ENCODE data around the gene PFKL. TPM values are rescaled to one million over a fixed set of nuclear protein-coding genes. Genes with fewer than 3 reads are reported as not detected.

The PFKL gene
- polyA plus RNA-seq, 2 of the 4 experiments (the other 2 are of a cell fraction): 23.2 to 38.7 TPM

- TF ChIP-seq MYC (IDR thresholded peaks at IDR 0.05; ENCODE audit: borderline replicate concordance, low read length) (no peak), ELK1 (IDR thresholded peaks at IDR 0.05; ENCODE audit: low read depth, low read length) (no peak), NPAS2 (CRISPR knock-in tag; IDR thresholded peaks at IDR 0.05; ENCODE audit: borderline replicate concordance) (no peak)
- H3K4me3 ChIP-seq: no peak overlapping the region
- WGBS (ENCODE audit: missing lambda C conversion rate): 78% methylated on average over 11 of the region's 11 CpGs
- no peaks in the 10 kb centered on the region for H3K9me3 ChIP-seq
- ATAC-seq (no peak), DNase-seq (ENCODE audit: low read depth in 1 of 2, low spot score in 1 of 2) (no peak), FAIRE-seq (no peak)
- ChIA-PET POLR2A (no interaction called here), CTCF (no interaction called here)
- H3K4me2 ChIP-seq: no peak overlapping the region
- no peaks in the 10 kb centered on the region for H3K4me1 ChIP-seq
- no peak overlapping the region for H3K27ac ChIP-seq
These were observed 15.9 kb upstream of the PFKL start for GRCh38 chr21:44283948-44284347.

- 54% methylated on average over 11 of the region's 56 CpGs for WGBS (ENCODE audit: missing lambda C conversion rate)
- Histone ChIP-seq H3K9me3 (no peaks in the 10 kb centered on the region), H3K27ac (no peak within 1 kb of the TSS), H3K4me2 (no peak within 1 kb of the TSS), H3K4me1 (no peaks in the 10 kb centered on the region), H3K4me3 (no peak within 1 kb of the TSS)
- no peak for FAIRE-seq
- ATAC-seq: 0 out of 6 replicates have a peak, but pooled peaks of 1 of the 2 experiments have one; percentile 30
- CTCF ChIA-PET: interaction anchor here (2.3 kb wide), 1 partner anchor 12 kb away, joined by 11 read pairs; no protein-coding TSS in a partner anchor
- DNase-seq (ENCODE audit: low read depth in 1 of 2, low spot score in 1 of 2): no peak
- POLR2A ChIA-PET: no interaction called here
- no peak for TF ChIP-seq CEBPB (IDR thresholded peaks at IDR 0.05)
- no peak for TF ChIP-seq MYC (IDR thresholded peaks at IDR 0.05; ENCODE audit: borderline replicate concordance, low read length)
- no peak for TF ChIP-seq EHF (CRISPR knock-in tag; IDR thresholded peaks at IDR 0.05)
- no peak for TF ChIP-seq EHMT2 (IDR thresholded peaks at IDR 0.05; ENCODE audit: low read depth)
- no peak for TF ChIP-seq NPAS2 (CRISPR knock-in tag; IDR thresholded peaks at IDR 0.05; ENCODE audit: borderline replicate concordance)
- no peak for TF ChIP-seq ATOH8 (CRISPR knock-in tag; IDR thresholded peaks at IDR 0.05; ENCODE audit: low read depth)
- TF ChIP-seq TP53 (CRISPR knock-in tag; IDR thresholded peaks at IDR 0.05): no peak
- no peak for TF ChIP-seq HDAC2 (IDR thresholded peaks at IDR 0.05)
- no peak for TF ChIP-seq POLR2AphosphoS2 (conservative IDR thresholded peaks at IDR 0.05; ENCODE audit: low read length)
- TF ChIP-seq BCL3 (IDR thresholded peaks at IDR 0.05): no peak
These were observed 14.5 kb upstream of the PFKL start, which contains the start of gene AIRE for GRCh38 chr21:44285138-44285992. Gene AIRE, plus strand, starts transcription at chr21:44285876. Its CDS starts 131 bp downstream, at chr21:44286007.

GRCh38 chr21:44286086-44286715 is 13.7 kb upstream of the PFKL start:
- DNase-seq (ENCODE audit: low read depth in 1 of 2, low spot score in 1 of 2) (no peak), FAIRE-seq (no peak), ATAC-seq (no peak)
- CTCF ChIA-PET: interaction anchor here (2.3 kb wide), 1 partner anchor 11 kb away, joined by 11 read pairs; no protein-coding TSS in a partner anchor
- no peak overlapping the region for H3K27ac ChIP-seq
- no peaks in the 10 kb centered on the region for H3K9me3 ChIP-seq
- WGBS (ENCODE audit: missing lambda C conversion rate): 81% methylated on average over 7 of the region's 21 CpGs
- no peaks in the 10 kb centered on the region for H3K4me1 ChIP-seq
- POLR2A ChIA-PET: no interaction called here
- no peak for TF ChIP-seq E2F6 (IDR thresholded peaks at IDR 0.05; ENCODE audit: borderline replicate concordance, low read depth)
- TF ChIP-seq REST (IDR thresholded peaks at IDR 0.05): no peak
- no peak for TF ChIP-seq PBX3 (IDR thresholded peaks at IDR 0.05)
- no peak for TF ChIP-seq TFCP2L1 (CRISPR knock-in tag; IDR thresholded peaks at IDR 0.05)
- no peak for TF ChIP-seq CBX2 (IDR thresholded peaks at IDR 0.05; ENCODE audit: borderline replicate concordance, low read depth)
- TF ChIP-seq RARB (CRISPR knock-in tag; IDR thresholded peaks at IDR 0.05): no peak
- no peak overlapping the region for H3K4me3 ChIP-seq
- no peak overlapping the region for H3K4me2 ChIP-seq
